Fibroblast of villous mesenchyme (primary cell): ENCODE results near the gene AP1S3. TPM values are rescaled to one million over a fixed set of nuclear protein-coding genes. Genes with fewer than 3 reads are reported as not detected.

ENCODE experiments used
- DNase-seq: peaks from one replicate; pipeline ENCODE4 v3.0.0-alpha.2; 2010; ENCODE audit warnings: low read depth
- H3K4me3 ChIP-seq: 2 replicates; pipeline ENCODE4 v1.5.1; 2011; ENCODE audit warnings: low read depth, mild to moderate bottlenecking, low read length
- CTCF ChIP-seq: IDR thresholded peaks from 2 replicates; pipeline ENCODE4 v1.5.1; 2012; ENCODE audit warnings: low read depth, mild to moderate bottlenecking, low read length; ENCODE audit not compliant: insufficient read depth
- total RNA-seq: library from RNA; depleted of rRNA; stranded (reverse); fragments of >200 nt; gene quantifications from 2 replicates; pipeline ENCODE4 v1.2.3, GENCODE V29; 2012

AP1S3 gene
- total RNA-seq, 1 donor: 4.7 TPM

GRCh38 chr2:223853425-223853837, 16.0 kb upstream of the AP1S3 start:
- DNase-seq: no peak
- no peak overlapping the region for H3K4me3 ChIP-seq
- TF ChIP-seq CTCF: no peak

GRCh38 chr2:223852281-223852795, 15.0 kb upstream of the AP1S3 start:
- TF ChIP-seq CTCF: no peak
- H3K4me3 ChIP-seq: no peak overlapping the region
- DNase-seq: no peak

- no peak for DNase-seq
- TF ChIP-seq CTCF: no peak
- H3K4me3 ChIP-seq: no peak overlapping the region
Measured at GRCh38 chr2:223847410-223847809, 10.0 kb upstream of the AP1S3 start.

GRCh38 chr2:223846515-223846914, 9.1 kb upstream of the AP1S3 start:
- H3K4me3 ChIP-seq: no peak overlapping the region
- DNase-seq: peak; percentile 66
- TF ChIP-seq CTCF: no peak

- DNase-seq: no peak
- no peak overlapping the region for H3K4me3 ChIP-seq
- TF ChIP-seq CTCF: no peak
Measured at GRCh38 chr2:223841436-223842190, 4.2 kb upstream of the AP1S3 start.

- H3K4me3 ChIP-seq: no peak overlapping the region
- no peak for TF ChIP-seq CTCF
- DNase-seq: no peak
Measured at GRCh38 chr2:223835701-223836532, 1.5 kb downstream of the AP1S3 start.
